Gastrocnemius medialis (tissue), 4 donors: Measurements from ENCODE around the gene SCAMP3. TPM values are rescaled to one million over a fixed set of nuclear protein-coding genes. Genes with fewer than 3 reads are reported as not detected.
"Not testable (repeated sequence)": the region's sequence is repeated elsewhere in the genome, so short reads cannot be mapped to it uniquely, and the experiment has no call there.

Experiments used
- ATAC-seq, 2 donors: fragments of 150-250 bp; one replicate each; pipeline ENCODE4 v1.9.1; 2016
- DNase-seq, 2 donors: peaks; one replicate each; pipeline ENCODE4 v3.0.0-alpha.2; 2019
- H3K27ac ChIP-seq, 4 donors: fragments of 200-600 bp; sonication (generic); 1 replicate in 1 of 4; 2 replicates in 3 of 4; pipeline ENCODE4 v1.5.1; 2016 to 2018; ENCODE audit warnings: mild to moderate bottlenecking in 2 of 4, moderate library complexity in 1 of 4
- H3K27me3 ChIP-seq, 3 donors: fragments of 200-600 bp; sonication (generic) in 2 of 3; 1 replicate in 1 of 3; 2 replicates in 2 of 3; pipeline versions ENCODE4 v1.5.1 to v1.6.0; 2016 to 2019; ENCODE audit warnings: mild to moderate bottlenecking in 1 of 3, moderate library complexity in 1 of 3
- H3K36me3 ChIP-seq, 2 donors: fragments of 200-600 bp; sonication (generic) in 1 of 2; one replicate each; pipeline ENCODE4 v1.5.1; 2017 to 2018
- H3K4me1 ChIP-seq, 2 donors: fragments of 200-600 bp; sonication (generic) in 1 of 2; one replicate each; pipeline ENCODE4 v1.5.1; 2016 to 2017; ENCODE audit warnings: mild to moderate bottlenecking in 2 of 2
- H3K4me3 ChIP-seq, 4 donors: fragments of 200-600 bp; sonication (generic) in 3 of 4; 1 replicate in 1 of 4; 2 replicates in 3 of 4; pipeline ENCODE4 v1.5.1; 2016 to 2019; ENCODE audit warnings: mild to moderate bottlenecking in 2 of 4
- H3K9me3 ChIP-seq, 3 donors: fragments of 200-600 bp; sonication (generic) in 2 of 3; 1 replicate in 1 of 3; 2 replicates in 2 of 3; pipeline ENCODE4 v1.5.1; 2016 to 2019
- POLR2A ChIP-seq, 2 donors: fragments of 450-650 bp; IDR thresholded peaks; one replicate each; pipeline ENCODE4 v1.6.1; 2017; ENCODE audit warnings: antibody characterized with exemption in 2 of 2, mild to moderate bottlenecking in 2 of 2, moderate library complexity in 2 of 2
- in situ Hi-C, 4 donors: fragments of 200-750 bp; cut with MboI; loops; one replicate each; pipeline versions ENCODE4 v1.15.0 to v1.8.0; 2017; ENCODE audit warnings: low sequenced_read_pairs in 4 of 4
- intact Hi-C: fragments of 100-400 bp; cut with DNase I; formaldehyde crosslinking; loops from one replicate; pipeline ENCODE4 v1.15.1; 2023; ENCODE audit warnings: low total_unique reads
- total RNA-seq, 4 donors: library from RNA; depleted of rRNA; stranded (reverse); fragments of >200 nt; gene quantifications; one replicate each; pipeline versions ENCODE4 v1.1.0 to v1.2.3, GENCODE V29; 2016
- TF ChIP-seq, protein P1 (sequence below), 5 experiments: fragments of 450-650 bp in 3 of 5; fragments of 200-600 bp in 2 of 5; sonication (generic) in 2 of 5; IDR thresholded peaks in 4 of 5; conservative IDR thresholded peaks in 1 of 5; 1 replicate in 4 of 5; 2 replicates in 1 of 5; pipeline ENCODE4 v1.5.1; 2016 to 2019; ENCODE audit warnings: antibody characterized with exemption in 5 of 5, mild to moderate bottlenecking in 3 of 5, moderate library complexity in 3 of 5

The SCAMP3 gene
- total RNA-seq, 4 donors from 2014 or later = 60.0 to 108 (median 79.3) TPM

DNA sequence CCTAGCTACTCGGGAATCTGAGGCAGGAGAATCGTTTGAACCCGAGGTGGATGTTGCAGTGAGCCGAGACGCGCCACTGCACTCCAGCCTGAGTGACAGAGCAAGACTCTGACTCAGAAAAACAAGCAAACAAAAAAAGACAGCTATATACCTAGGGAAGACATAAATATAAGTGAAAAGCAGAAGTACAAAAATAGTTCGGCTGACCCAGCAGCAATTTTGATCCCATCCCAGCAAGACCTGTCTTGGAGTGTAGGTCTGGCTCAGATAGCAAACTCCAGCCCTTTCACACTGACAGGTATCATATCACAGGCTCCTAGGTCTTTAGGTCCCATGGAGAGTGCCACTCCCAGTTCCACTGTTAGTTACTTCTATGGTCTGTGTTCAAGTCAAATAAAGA lies 39.1 kb downstream of the SCAMP3 start:
- Histone ChIP-seq H3K27ac (no peak overlapping the region), H3K36me3 (no peaks in the 10 kb centered on the region), H3K4me3 (no peak overlapping the region), H3K27me3 (no peaks in the 10 kb centered on the region), H3K4me1 (peaks cover 8 to 13% of the 10 kb centered on the region in 2 donors), H3K9me3 (no peaks in the 10 kb centered on the region)
- in situ Hi-C loops (no loop called here), intact Hi-C loops (no loop called here)
- ATAC-seq (no peak), DNase-seq (no peak)
- TF ChIP-seq, protein P1, sequence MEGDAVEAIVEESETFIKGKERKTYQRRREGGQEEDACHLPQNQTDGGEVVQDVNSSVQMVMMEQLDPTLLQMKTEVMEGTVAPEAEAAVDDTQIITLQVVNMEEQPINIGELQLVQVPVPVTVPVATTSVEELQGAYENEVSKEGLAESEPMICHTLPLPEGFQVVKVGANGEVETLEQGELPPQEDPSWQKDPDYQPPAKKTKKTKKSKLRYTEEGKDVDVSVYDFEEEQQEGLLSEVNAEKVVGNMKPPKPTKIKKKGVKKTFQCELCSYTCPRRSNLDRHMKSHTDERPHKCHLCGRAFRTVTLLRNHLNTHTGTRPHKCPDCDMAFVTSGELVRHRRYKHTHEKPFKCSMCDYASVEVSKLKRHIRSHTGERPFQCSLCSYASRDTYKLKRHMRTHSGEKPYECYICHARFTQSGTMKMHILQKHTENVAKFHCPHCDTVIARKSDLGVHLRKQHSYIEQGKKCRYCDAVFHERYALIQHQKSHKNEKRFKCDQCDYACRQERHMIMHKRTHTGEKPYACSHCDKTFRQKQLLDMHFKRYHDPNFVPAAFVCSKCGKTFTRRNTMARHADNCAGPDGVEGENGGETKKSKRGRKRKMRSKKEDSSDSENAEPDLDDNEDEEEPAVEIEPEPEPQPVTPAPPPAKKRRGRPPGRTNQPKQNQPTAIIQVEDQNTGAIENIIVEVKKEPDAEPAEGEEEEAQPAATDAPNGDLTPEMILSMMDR (IDR thresholded peaks at IDR 0.05 in 4 of 5, conservative IDR thresholded peaks at IDR 0.05 in 1 of 5) = no peak
- no peak for TF ChIP-seq POLR2A (IDR thresholded peaks at IDR 0.05)

DNA sequence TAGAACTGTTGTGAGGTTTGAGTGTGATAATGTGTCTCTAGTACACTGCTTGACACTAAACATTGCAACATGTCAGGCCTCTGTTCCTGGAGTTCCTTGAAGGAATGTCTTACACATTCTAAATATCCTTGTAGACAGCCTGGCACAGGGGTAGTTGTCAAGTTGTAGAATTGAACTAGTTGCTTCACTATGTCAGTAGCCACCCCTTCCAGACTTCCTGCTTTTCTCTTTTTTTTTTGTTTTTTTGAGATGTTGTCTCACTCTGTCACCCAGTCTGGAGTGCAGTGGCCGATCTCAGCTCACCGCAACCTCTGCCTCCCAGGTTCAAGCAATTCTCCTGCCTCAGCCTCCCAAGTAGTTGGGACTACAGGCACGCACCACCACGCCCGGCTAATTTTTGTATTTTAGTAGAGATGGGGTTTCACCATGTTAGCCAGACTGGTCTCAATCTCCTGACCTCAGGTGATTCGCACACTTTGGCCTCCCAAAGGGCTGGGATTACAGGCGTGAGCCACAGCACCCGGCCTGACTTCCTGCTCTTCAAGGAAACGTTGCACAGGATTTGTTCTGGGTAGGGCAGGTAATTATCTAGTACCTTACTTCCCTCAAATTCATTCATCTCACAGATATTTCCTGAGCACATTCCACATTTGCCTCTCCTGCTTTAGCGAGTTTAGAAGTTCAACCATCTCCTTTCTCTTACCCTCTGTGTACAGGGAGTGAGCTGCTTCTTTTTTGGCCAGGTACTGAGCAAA lies 41.8 kb downstream of the SCAMP3 start:
- H3K27ac ChIP-seq, intact Hi-C loops, ATAC-seq, H3K4me3 ChIP-seq, DNase-seq, H3K4me1 ChIP-seq, H3K9me3 ChIP-seq, in situ Hi-C loops, H3K27me3 ChIP-seq, H3K36me3 ChIP-seq: not testable (repeated sequence)

DNA sequence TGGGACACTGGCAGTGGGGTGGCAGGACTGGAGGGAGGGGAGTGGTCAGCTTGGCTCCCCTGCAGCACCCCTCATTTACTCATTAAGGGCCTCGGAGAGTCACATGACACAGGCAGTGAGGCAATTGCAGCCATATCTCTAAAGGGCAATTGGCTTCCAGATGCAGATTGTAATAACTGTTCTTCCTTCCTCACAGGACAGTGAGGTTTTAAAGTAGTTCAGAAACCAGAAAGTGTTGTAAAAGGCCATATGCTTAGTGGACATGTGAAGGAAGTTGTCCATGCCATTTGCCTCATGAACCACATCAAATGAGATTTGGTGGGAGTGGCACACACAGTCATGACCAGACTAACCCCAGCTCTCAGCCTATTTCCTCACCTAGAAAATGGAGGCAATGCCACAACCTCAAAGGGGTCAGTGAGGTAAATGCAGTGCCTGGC lies 42.5 kb downstream of the SCAMP3 start:
- ATAC-seq (peak in 1 of 2 donors; percentile 22), DNase-seq (no peak)
- Histone ChIP-seq H3K4me3 (peak overlapping the region in 3 of 4 donors; percentile 1 to 39 (median 23)), H3K36me3 (no peaks in the 10 kb centered on the region), H3K4me1 (no peaks in the 10 kb centered on the region), H3K27ac (peak overlapping the region in 1 of 4 donors; percentile 18), H3K9me3 (no peaks in the 10 kb centered on the region), H3K27me3 (no peaks in the 10 kb centered on the region)
- in situ Hi-C loops = no loop called here
- intact Hi-C loops = loop anchor here (1.0 kb wide), 1 partner anchor 22 kb away; a partner anchor contains a TSS
- no peak for TF ChIP-seq POLR2A (IDR thresholded peaks at IDR 0.05)
- TF ChIP-seq, protein P1 (IDR thresholded peaks at IDR 0.05 in 4 of 5, conservative IDR thresholded peaks at IDR 0.05 in 1 of 5) = no peak

DNA sequence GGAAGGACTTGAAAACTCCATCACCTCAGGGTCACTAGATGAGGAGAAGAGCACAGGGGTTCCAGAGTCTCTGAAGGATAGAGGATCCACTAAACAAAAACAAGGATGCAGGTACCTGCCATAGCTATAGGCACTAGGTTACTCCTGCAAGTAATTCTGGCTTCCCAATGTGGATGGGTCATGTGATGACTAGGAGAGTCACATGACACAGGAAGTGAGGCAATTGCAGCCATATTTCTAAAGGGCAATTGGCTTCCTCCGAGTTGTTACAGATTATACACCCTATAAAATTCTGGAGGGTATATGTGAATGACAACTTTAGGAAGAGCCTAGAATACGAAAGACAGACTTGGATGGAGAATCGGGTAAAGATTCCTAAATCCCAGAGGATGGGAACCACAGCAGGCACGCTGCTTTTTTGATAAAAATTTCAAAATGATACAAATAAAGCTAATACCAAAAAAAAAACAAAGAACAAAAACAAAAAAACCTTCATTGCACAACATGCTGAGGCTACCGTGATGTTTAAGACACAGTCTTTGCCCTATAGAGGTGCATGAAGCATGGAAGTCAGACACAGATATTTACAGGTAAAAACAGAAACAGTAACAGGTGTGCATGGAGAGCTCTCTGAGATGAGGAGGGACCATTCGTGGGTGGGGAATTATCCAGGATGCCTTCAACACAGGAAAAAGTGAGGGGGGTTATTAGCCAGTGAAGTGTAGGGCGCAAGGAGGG lies 43.1 kb downstream of the SCAMP3 start:
- Histone ChIP-seq H3K4me3 (peak overlapping the region; percentile 1 to 39 (median 13)), H3K9me3 (no peaks in the 10 kb centered on the region), H3K27ac (peak overlapping the region in 1 of 4 donors; percentile 18), H3K4me1 (no peaks in the 10 kb centered on the region), H3K27me3 (no peaks in the 10 kb centered on the region), H3K36me3 (no peaks in the 10 kb centered on the region)
- ATAC-seq (peak; percentile 77 to 80), DNase-seq (peak in 1 of 2 donors; percentile 40)
- intact Hi-C loops = loop anchor here (1.0 kb wide), 1 partner anchor 22 kb away; a partner anchor contains a TSS
- in situ Hi-C loops = no loop called here
- TF ChIP-seq, protein P1 (IDR thresholded peaks at IDR 0.05 in 4 of 5, conservative IDR thresholded peaks at IDR 0.05 in 1 of 5) = no peak
- TF ChIP-seq POLR2A (IDR thresholded peaks at IDR 0.05) = no peak

DNA sequence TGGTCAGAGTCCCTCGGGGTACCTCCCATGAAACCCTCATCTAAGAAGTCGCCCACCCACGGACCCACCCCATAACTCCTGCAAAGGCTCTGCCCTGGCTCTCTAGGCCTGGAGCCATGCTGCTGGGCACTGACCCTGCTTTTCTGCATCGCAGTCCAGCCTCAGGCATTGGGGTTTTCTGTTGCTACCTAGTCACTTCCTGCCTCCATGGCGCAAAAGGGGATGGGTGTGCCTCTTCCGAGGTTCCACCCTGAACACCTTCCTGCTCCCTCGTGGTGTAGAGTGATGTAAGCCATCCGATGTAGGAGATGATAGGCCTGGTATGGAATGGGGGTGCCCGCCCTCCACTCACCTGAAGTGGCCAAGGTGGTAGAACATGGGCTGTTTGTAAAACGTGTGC lies 47.5 kb downstream of the SCAMP3 start:
- DNase-seq, H3K9me3 ChIP-seq, H3K27me3 ChIP-seq, ATAC-seq, H3K27ac ChIP-seq, H3K4me1 ChIP-seq, intact Hi-C loops, in situ Hi-C loops, H3K4me3 ChIP-seq, H3K36me3 ChIP-seq: not testable (repeated sequence)

DNA sequence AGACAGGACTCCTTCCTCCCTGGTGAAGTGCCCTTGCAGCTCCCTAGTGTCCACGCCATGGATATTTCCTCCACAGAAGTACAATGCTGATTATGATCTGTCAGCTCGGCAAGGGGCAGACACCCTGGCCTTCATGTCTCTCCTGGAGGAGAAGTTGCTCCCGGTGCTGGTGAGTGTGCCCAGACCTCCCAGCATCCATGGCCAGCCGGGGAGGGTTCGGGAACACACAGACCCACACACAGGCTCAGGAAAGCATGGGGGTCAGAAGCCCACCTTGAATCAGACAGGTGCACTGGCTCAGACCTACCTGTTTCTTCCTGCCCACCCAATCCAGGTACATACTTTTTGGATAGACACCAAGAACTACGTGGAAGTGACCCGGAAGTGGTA lies 50.1 kb downstream of the SCAMP3 start:
- H3K9me3 ChIP-seq, DNase-seq, H3K27me3 ChIP-seq, H3K36me3 ChIP-seq, H3K27ac ChIP-seq, intact Hi-C loops, H3K4me3 ChIP-seq, in situ Hi-C loops, ATAC-seq: not testable (repeated sequence)
- H3K4me1 ChIP-seq = peaks cover 16 to 23% of the 10 kb centered on the region in 2 donors

DNA sequence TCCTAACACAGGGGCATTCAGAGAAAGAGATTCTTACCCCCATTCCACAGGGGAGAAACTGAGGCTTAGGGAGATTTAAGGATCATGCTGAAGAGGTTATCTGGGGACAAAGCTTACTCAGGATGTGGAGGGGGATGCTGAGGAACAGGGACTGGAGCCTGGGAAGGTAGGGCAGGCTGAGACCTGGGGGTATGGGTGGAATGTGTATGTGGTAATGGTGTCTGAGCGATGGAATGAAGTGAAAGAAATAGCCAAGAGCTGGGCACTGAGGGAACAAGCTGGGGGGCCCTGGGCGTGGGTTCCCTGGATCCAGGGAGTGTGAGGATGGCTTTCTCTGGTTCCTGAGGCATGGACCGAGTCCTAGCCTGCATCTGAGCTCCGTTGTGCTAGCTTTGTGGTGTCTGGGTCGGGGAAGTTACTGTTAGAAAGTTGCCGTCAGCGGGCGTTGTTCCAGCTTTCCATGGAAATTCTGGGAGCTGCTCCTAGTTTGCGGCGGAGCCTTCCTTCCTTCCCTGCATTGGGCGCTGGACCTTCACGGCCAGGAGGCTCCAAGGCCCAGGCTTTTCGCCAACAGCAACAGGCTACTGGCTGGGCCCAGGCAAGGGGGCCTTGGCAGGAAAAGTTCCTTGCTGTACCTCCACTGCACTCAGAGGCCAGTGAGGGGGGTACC lies 50.6 kb downstream of the SCAMP3 start:
- H3K36me3 ChIP-seq, intact Hi-C loops, ATAC-seq, H3K4me3 ChIP-seq, DNase-seq, in situ Hi-C loops, H3K27me3 ChIP-seq, H3K27ac ChIP-seq, H3K9me3 ChIP-seq: not testable (repeated sequence)
- H3K4me1 ChIP-seq = peaks cover 16 to 28% of the 10 kb centered on the region in 2 donors
